Effector memory CD8-positive, alpha-beta T cell (primary cell): Measurements from ENCODE around the gene ALKBH5.

Source experiments
- ATAC-seq: fragments of 150-1000 bp; cut with Tn5 transposase; replicated peaks from 2 replicates; pipeline ENCODE4 v1.10.0; 2021; ENCODE audit warnings: mild to moderate bottlenecking, moderate library complexity
- DNase-seq, 3 experiments: peaks; one replicate each; pipeline ENCODE4 v3.0.0; 2021
- H3K27ac Mint-ChIP-seq, 2 donors: one replicate each; pipeline ENCODE4 v1.8.0; 2022; ENCODE audit warnings: mild to moderate bottlenecking in 2 of 2, mixed read lengths in 2 of 2, moderate library complexity in 2 of 2
- H3K27me3 Mint-ChIP-seq, 2 donors: one replicate each; pipeline ENCODE4 v1.8.0; 2022; ENCODE audit warnings: mixed read lengths in 2 of 2
- H3K36me3 Mint-ChIP-seq: one replicate; pipeline ENCODE4 v1.8.0; 2022; ENCODE audit warnings: mild to moderate bottlenecking, moderate library complexity, mixed read lengths; ENCODE audit not compliant: insufficient read depth
- H3K4me1 Mint-ChIP-seq, 2 donors: one replicate each; pipeline ENCODE4 v1.8.0; 2022; ENCODE audit warnings: low read depth in 2 of 2, mixed read lengths in 2 of 2
- H3K4me3 Mint-ChIP-seq, 2 donors: one replicate each; pipeline ENCODE4 v1.8.0; 2022; ENCODE audit warnings: mild to moderate bottlenecking in 2 of 2, mixed read lengths in 2 of 2, moderate library complexity in 2 of 2
- H3K9me3 Mint-ChIP-seq, 2 donors: one replicate each; pipeline ENCODE4 v1.8.0; 2022; ENCODE audit warnings: mixed read lengths in 2 of 2

ALKBH5 gene

GRCh38 chr17:18145811-18146210 lies 37.8 kb upstream of the ALKBH5 start:
- Mint-ChIP-seq H3K36me3 (no peaks in the 10 kb centered on the region), H3K4me1 (peaks cover 3 to 6% of the 10 kb centered on the region in 2 donors), H3K4me3 (no peak overlapping the region), H3K27ac (no peak overlapping the region), H3K27me3 (peaks cover 0 to 7% of the 10 kb centered on the region in 2 donors), H3K9me3 (no peaks in the 10 kb centered on the region)
- no peak for DNase-seq
- no peak for ATAC-seq

- Mint-ChIP-seq H3K27ac (no peak overlapping the region), H3K27me3 (peaks cover 0 to 7% of the 10 kb centered on the region in 2 donors), H3K36me3 (no peaks in the 10 kb centered on the region), H3K4me1 (peaks cover 0 to 1% of the 10 kb centered on the region in 2 donors), H3K9me3 (no peaks in the 10 kb centered on the region), H3K4me3 (no peak overlapping the region)
- DNase-seq, result no peak
- no peak for ATAC-seq
Observed at GRCh38 chr17:18146259-18146658, 37.4 kb upstream of the ALKBH5 start.

- H3K9me3 Mint-ChIP-seq, result no peaks in the 10 kb centered on the region
- peak overlapping the region in 1 of 2 donors; percentile 29 for H3K27ac Mint-ChIP-seq
- DNase-seq, result no peak
Observed at GRCh38 chr17:18146980-18147379, 36.6 kb upstream of the ALKBH5 start.

DNA sequence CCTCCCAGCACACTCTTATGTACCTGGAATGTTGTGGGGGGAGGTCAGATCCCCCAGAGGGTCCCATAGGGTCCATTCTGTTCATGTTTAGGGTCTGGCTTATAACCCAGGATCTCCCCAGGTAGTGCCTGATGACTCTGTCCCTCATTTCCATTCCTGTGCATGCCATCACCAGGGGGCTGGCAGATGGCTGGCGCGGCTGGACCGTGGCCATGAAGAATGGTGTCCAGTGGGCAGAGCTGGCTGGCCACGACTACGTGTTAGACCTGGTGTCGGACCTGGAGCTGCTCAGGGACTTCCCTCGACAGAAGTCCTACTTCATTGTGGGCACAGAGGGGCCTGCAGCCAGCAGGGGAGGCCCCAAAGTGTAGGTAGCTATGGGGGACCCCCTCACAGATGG lies 35.0 kb upstream of the ALKBH5 start:
- Mint-ChIP-seq H3K36me3 (no peaks in the 10 kb centered on the region), H3K4me1 (peaks cover under 1% of the 10 kb centered on the region in 2 donors), H3K27ac (peak overlapping the region in 1 of 2 donors; percentile 17), H3K27me3 (no peaks in the 10 kb centered on the region), H3K9me3 (no peaks in the 10 kb centered on the region), H3K4me3 (no peak overlapping the region)
- DNase-seq (no peak), ATAC-seq (no peak)

More at GRCh38 chr17:18146980-18147379, 36.6 kb upstream of the ALKBH5 start:
- H3K27me3 Mint-ChIP-seq, result peaks cover 0 to 7% of the 10 kb centered on the region in 2 donors
- H3K4me3 Mint-ChIP-seq, result no peak overlapping the region
- no peaks in the 10 kb centered on the region for H3K36me3 Mint-ChIP-seq
- no peaks in the 10 kb centered on the region for H3K4me1 Mint-ChIP-seq
- no peak for ATAC-seq

- Mint-ChIP-seq H3K36me3 (no peaks in the 10 kb centered on the region), H3K27me3 (no peaks in the 10 kb centered on the region), H3K4me3 (no peak overlapping the region), H3K4me1 (peaks cover 3 to 6% of the 10 kb centered on the region in 2 donors), H3K9me3 (no peaks in the 10 kb centered on the region), H3K27ac (no peak overlapping the region)
- no peak for DNase-seq
- ATAC-seq, result no peak
Observed at GRCh38 chr17:18151290-18151689, 32.3 kb upstream of the ALKBH5 start.

GRCh38 chr17:18155179-18155578 lies 28.4 kb upstream of the ALKBH5 start:
- no peak overlapping the region for H3K4me3 Mint-ChIP-seq
- H3K27ac Mint-ChIP-seq, result peak overlapping the region in 1 of 2 donors; percentile 7
- H3K9me3 Mint-ChIP-seq, result no peaks in the 10 kb centered on the region
- DNase-seq (no peak), ATAC-seq (no peak)
- H3K27me3 Mint-ChIP-seq, result no peaks in the 10 kb centered on the region
- H3K36me3 Mint-ChIP-seq, result peaks cover 3% of the 10 kb centered on the region
- H3K4me1 Mint-ChIP-seq, result peaks cover 12 to 15% of the 10 kb centered on the region in 2 donors

DNA sequence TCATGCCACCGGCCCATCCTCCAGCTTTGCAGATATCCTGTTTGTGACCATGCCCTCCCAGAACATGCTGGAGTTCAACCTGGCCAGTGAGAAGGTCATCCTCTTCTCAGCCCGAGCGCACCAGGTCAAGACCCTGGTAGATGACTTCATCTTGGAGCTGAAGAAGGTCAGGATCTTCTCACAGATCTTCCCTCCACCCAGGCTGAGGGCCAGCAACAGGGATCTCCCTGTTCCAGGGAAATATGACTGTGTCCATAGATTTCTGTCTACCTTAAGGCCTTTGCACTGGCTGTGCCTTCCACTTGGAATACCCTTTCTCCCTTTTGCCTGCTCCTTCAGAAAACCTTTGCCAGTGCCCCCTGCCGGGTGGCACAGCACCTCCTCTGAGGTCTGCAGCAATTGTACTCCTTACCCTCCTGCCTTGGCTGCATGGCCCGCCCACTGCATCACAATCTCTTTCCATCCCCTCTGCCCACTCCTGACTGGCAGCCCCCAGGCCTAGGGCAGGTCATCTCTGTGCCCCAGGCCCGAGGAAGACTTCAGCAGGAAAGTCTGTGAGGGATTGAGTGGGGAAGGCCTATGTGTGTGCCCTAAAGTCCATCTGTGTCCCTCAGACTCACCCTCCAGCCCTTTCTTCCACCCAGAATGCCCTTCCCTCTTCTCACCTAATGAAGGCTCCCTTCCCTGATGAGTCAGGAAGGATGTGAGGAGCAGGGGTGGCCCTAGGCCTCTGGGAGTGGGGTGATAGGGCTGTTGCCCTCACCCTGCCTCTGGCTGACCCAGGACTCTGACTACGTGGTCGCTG lies 27.3 kb upstream of the ALKBH5 start:
- Mint-ChIP-seq H3K4me3 (no peak overlapping the region), H3K27ac (peak overlapping the region; percentile 6 to 66), H3K9me3 (no peaks in the 10 kb centered on the region), H3K27me3 (peaks cover 0 to 2% of the 10 kb centered on the region in 2 donors), H3K4me1 (peaks cover 12 to 15% of the 10 kb centered on the region in 2 donors), H3K36me3 (peaks cover 3% of the 10 kb centered on the region)
- no peak for DNase-seq
- ATAC-seq, result no peak

- ATAC-seq (no peak), DNase-seq (no peak)
- peaks cover 12 to 15% of the 10 kb centered on the region in 2 donors for H3K4me1 Mint-ChIP-seq
- no peak overlapping the region for H3K4me3 Mint-ChIP-seq
- H3K9me3 Mint-ChIP-seq, result no peaks in the 10 kb centered on the region
- H3K36me3 Mint-ChIP-seq, result peaks cover 3% of the 10 kb centered on the region
- H3K27me3 Mint-ChIP-seq, result peaks cover 0 to 7% of the 10 kb centered on the region in 2 donors
- H3K27ac Mint-ChIP-seq, result peak overlapping the region in 1 of 2 donors; percentile 66
Observed at GRCh38 chr17:18156976-18157280, 26.7 kb upstream of the ALKBH5 start.

DNA sequence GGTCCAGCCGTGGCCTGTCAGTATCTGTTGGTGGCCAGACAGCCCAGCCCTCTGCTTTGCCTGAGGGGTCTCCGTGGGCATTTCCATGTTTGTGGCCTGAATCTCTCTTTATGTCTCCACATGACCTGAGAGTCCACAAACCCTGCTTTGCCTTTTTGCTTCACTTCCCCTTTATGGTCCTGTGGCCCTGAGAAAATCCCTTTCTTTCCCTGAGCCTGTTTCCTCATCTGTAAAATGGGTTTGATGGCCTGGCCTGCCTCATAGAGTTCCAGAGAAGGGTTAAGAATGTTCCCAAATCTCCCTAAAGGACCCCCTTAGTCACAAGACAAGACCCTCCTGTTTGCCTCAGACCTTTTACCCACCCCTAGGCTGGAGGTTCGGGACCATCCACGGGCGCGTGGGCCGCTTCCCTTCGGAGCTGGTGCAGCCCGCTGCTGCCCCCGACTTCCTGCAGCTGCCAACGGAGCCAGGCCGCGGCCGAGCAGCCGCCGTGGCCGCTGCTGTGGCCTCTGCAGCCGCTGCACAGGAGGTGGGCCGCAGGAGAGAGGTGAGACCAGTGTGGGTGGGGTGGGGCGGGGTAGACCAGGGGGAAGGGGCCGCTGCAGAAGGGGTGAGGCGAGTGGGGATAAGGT lies 26.2 kb upstream of the ALKBH5 start:
- H3K27ac Mint-ChIP-seq, result peak overlapping the region; percentile 42 to 75
- H3K36me3 Mint-ChIP-seq, result peaks cover 3% of the 10 kb centered on the region

DNA sequence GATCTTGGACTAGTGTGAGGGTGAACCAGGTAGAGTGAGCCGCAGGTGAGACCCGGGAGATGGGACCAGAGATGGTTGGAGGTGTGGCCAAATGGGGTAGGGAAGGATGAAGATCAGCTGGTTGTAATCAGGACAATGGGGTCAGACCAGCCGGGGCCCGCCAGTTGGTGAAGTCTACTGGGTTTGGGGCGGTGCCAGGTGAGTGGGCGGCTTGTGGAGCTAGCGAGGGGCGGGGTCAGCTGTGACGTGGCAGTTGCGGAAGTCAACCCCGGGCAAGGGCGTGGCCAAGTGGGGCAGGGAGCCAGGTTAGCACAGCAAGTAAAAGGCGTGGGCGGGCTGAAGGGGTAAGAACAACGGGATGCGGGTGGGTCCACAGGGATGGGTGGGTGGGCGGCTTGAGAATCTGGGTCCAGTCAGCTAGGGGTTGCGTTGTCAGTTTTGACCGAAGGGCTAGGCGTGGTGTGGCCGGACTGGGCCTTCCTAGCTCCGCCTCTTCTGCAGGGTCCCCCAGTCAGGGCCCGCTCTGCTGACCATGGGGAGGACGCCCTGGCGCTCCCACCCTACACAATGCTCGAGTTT lies 25.5 kb upstream of the ALKBH5 start:
- Mint-ChIP-seq H3K27me3 (peaks cover 0 to 8% of the 10 kb centered on the region in 2 donors), H3K36me3 (peaks cover 3% of the 10 kb centered on the region), H3K9me3 (no peaks in the 10 kb centered on the region), H3K4me3 (peak overlapping the region; percentile 83 to 85), H3K4me1 (peaks cover 12 to 15% of the 10 kb centered on the region in 2 donors), H3K27ac (peak overlapping the region; percentile 42 to 75)
- ATAC-seq, result peak; percentile 91
- peak; percentile 92 to 94 (median 93) for DNase-seq

More for the DNA sequence above, 26.2 kb upstream of the ALKBH5 start:
- H3K4me3 Mint-ChIP-seq, result peak overlapping the region; percentile 83 to 85
- peaks cover 0 to 8% of the 10 kb centered on the region in 2 donors for H3K27me3 Mint-ChIP-seq
- H3K9me3 Mint-ChIP-seq, result no peaks in the 10 kb centered on the region
- peaks cover 12 to 15% of the 10 kb centered on the region in 2 donors for H3K4me1 Mint-ChIP-seq
- ATAC-seq (no peak), DNase-seq (no peak)

DNA sequence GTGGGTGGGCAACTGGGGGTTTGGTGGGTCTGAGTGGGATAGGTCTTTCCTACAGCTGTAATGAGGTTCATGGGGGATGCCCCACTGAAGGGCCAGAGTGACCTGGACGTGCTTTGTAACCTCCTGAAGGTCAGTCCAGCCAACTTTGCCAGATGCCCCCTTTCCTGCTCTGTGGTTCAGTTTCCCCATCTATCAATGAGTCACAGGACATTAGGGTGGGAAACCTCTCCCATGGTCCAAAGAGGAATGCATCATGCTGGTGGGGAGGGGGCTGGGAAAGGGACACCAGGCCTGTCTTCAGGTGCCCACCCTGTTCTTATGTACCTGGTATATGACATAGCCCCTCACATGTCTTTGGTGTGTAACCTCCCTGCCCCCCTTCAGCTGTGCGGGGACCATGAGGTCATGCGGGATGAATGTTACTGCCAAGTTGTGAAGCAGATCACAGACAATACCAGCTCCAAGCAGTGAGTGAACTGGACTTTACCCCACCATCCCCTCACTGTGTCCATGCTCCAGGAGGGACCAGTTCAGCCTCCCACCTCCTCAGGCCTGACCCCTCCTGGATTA lies 24.0 kb upstream of the ALKBH5 start:
- Mint-ChIP-seq H3K9me3 (no peaks in the 10 kb centered on the region), H3K4me3 (peak overlapping the region; percentile 70 to 83), H3K27me3 (peaks cover 0 to 8% of the 10 kb centered on the region in 2 donors), H3K4me1 (peaks cover 8 to 9% of the 10 kb centered on the region in 2 donors), H3K27ac (peak overlapping the region in 1 of 2 donors; percentile 85), H3K36me3 (peaks cover 3% of the 10 kb centered on the region)
- no peak for ATAC-seq
- DNase-seq, result no peak

- Mint-ChIP-seq H3K27me3 (peaks cover 0 to 8% of the 10 kb centered on the region in 2 donors), H3K27ac (no peak overlapping the region), H3K4me1 (peaks cover 8 to 9% of the 10 kb centered on the region in 2 donors), H3K4me3 (peak overlapping the region in 1 of 2 donors; percentile 83), H3K36me3 (peaks cover 3% of the 10 kb centered on the region), H3K9me3 (no peaks in the 10 kb centered on the region)
- DNase-seq (no peak), ATAC-seq (no peak)
Observed at GRCh38 chr17:18160128-18160856, 23.3 kb upstream of the ALKBH5 start.
